IPS-NIHi7 (cell line): ENCODE measurements around the gene FAM163B.

Experiments
- DNase-seq: peaks from one replicate; pipeline ENCODE4 v3.0.0; 2012; ENCODE audit warnings: mixed read lengths; ENCODE audit errors: extremely low spot score

FAM163B gene

DNA sequence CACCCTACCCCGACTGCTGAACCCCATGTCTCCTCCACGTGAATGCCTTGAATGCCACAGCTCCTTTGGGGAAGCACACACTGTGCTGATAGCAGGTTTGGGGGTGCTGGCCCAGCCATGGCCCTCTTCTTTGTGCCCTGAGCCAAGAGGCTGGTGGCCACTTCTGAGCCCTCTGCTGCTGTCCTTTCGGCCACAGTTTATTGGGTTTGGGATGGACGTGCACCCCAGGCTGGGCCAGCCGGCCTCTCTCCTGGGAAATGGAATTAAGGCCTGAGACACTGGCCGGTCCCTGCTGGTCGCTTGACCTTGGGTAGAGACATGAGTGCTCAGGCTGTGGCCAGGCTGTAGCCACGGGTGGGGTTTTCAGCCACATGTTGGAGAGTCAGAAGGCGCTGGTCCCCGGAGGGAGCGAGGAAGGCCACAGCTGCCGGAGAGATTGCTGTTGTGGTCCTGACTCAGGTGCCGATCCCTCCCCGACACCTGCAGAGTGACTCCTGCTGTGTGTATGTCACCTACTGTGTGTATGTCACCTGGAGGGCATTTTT lies 26.6 kb downstream of the FAM163B start:
- DNase-seq: no peak

DNA sequence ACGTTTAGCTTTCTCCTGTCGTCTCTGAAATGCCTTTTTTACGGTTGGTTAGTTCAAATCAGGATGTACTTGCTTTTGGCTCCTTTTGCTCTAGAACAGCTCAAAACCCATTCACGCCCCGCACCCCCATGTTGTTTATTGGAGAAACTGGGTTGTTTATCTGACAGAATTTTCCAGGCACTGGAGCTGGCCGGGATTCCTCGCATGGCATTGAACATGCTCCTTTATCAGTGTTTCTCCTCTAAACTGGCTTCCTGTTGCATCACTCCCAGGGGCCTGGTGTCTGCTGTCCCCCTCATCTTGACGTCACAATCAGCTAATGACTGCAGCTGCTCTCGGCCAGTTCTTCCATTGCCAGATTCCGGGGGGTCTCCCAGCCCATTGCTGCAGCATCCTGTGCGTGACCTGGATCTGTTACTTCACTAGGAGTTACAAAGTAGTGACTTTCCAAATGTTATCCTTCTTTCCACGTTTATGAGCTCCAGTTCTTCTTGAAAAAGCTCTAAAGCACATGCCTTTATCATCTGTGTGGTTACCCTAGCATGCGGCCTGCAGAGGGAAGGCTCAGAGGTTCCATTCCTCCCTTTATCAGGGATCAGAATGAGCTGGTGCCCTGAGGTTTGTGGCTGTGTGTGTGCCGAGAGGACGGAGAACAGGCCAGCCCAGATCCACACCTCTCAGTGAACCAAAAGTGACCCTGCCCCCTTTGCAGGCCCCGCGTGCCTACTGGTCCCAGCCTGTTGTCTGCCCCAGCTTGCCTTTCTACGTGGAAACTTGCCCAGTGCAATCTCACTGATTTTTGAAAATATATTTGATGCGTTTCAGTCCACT lies 27.5 kb downstream of the FAM163B start:
- DNase-seq: no peak

DNA sequence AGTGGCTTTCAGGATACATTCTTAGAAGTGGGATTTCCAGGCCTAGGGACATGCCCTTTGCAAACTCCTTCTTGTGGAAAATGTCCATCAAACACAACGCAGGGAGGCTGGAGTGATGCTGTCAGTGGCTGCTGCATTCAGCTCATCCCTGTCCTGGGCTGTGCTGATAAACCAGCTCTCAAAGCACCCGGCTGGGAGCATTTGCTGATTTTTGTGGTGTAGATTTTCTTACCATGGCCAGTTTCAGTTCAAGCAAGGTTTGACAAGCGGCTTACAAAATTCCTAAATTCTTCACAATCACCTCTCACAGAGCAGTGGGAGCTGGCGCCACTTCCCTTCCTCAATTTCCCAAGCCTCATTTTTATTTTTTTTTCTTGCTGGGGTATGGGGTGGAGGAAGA lies 28.2 kb downstream of the FAM163B start:
- DNase-seq: no peak

- DNase-seq: no peak
Measured at GRCh38 chr9:133580419-133580738, 28.8 kb downstream of the FAM163B start.

GRCh38 chr9:133579601-133580418 lies 29.4 kb downstream of the FAM163B start:
- DNase-seq: no peak

- no peak for DNase-seq
Measured at GRCh38 chr9:133578524-133579441, 30.4 kb downstream of the FAM163B start.

- DNase-seq: no peak
Measured at GRCh38 chr9:133577737-133578112, 31.5 kb downstream of the FAM163B start.

- no peak for DNase-seq
Measured at GRCh38 chr9:133576875-133577736, 32.1 kb downstream of the FAM163B start.

DNA sequence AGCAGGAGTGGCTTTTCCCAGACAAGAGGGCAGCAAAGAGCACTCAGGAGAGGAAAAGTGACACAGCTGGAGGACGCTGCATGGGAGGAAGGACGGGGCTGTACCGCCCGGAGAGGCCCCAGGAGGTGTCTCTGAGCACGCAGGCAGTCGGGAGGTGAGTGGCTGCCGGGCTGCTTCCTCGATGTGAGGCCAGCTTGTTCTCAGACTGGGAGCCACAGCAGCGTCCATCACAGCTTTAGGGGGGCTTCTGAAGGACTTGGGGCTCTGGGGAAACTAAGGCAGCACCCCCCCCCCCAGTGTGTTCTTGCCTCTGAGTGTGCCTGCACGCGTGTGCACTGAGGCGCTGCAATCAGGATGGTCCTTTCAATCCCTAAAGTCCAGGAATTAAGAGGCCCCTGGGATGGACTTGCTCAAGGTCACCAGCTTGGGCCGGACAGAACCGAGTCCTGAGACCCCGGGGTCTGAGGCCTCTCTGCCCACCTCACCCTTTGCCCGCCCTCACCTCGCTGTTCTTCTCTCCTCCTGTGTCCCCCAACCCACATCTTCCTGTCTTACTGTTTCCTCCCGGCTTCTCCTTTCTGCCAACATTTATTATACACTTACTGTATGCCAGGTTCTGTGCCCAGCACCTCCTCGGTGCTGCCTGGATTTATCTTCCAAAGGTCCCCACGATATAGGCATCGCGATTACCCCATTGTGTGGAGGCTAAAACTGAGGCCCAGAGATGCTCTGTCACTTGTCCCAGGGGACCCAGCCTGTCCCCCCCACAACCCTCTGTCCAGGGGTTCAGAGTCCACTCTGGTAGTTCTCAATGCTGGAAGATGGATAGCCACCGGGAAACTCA lies 32.9 kb downstream of the FAM163B start:
- DNase-seq: no peak

- DNase-seq: no peak
Measured at GRCh38 chr9:133575186-133576030, 33.8 kb downstream of the FAM163B start.

DNA sequence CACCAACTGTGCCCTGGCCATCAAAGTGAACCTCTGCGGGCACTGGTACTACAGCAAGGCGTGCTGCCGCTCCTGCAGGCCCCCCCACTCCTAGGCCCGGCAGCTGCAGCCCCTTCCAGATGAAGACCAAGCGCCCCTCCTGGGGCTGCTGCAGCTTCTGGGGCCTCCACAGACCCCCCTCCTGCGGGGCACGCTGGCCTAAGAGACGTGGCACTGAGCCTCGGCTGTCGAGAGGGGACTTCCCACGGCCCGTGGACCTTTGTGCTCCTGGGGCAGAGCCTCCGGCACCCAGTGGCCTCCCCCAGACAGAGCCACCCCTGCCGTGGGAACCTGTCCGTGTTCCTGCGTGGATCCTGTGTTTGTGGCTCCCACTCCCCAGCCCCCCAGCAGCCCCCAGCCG lies 34.4 kb downstream of the FAM163B start:
- DNase-seq: no peak

DNA sequence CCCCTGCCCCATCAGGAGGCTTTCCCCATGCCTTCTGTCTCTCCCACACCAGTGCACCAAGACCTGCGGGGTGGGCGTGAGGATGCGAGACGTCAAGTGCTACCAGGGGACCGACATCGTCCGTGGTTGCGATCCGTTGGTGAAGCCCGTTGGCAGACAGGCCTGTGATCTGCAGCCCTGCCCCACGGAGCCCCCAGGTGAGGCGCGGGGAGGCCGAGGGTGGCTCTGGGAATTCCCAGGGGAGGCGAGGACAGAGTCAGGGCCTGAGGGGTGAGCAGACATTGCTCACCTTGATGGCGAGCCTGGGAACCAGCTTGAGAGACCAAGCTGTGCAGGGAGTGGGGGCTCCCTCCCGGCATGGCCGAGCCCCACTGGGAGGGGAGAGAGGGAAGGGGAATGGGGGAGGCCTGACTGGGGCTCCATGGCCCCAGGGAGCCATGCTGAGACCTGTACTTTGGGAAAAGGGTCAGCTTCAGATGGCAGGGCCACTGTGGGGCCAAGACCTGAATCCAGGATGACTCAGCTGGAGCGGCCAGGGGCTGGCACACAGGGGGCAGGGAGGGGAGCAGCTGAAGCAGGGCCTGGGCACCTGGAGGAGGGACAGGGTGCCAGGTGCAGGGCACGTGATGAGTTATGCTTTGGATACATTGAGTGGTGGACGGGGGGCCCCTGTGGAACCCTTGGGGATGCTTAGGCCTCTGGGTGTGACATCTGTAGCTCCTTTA lies 35.2 kb downstream of the FAM163B start:
- DNase-seq: no peak

DNA sequence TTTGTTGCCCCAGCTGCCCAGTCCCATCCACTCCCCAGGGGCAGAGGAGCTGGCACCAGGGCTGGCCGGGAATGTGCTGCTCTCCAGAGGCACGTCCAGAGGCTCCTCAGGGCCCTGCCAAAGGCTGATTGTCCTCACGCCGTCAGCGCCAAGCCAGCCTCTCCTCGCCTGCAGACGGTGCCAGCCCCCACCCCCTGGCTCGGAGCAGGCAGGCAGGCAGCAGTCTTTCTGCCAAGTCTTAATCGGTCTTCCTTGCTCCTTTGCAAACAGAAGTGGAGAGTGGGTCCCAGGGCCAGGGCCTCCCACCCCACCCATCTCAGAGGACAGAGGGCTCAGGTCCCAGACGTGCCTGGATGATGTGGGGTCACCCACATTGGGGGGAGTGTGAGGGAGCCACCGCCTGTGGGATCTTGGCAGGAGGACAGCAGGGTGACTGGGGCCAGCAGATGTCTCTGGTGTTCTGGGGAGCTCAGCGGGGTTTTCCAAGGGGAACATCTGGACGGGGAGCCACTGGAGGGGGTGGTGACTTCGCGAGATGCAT lies 36.3 kb downstream of the FAM163B start:
- DNase-seq: no peak

DNA sequence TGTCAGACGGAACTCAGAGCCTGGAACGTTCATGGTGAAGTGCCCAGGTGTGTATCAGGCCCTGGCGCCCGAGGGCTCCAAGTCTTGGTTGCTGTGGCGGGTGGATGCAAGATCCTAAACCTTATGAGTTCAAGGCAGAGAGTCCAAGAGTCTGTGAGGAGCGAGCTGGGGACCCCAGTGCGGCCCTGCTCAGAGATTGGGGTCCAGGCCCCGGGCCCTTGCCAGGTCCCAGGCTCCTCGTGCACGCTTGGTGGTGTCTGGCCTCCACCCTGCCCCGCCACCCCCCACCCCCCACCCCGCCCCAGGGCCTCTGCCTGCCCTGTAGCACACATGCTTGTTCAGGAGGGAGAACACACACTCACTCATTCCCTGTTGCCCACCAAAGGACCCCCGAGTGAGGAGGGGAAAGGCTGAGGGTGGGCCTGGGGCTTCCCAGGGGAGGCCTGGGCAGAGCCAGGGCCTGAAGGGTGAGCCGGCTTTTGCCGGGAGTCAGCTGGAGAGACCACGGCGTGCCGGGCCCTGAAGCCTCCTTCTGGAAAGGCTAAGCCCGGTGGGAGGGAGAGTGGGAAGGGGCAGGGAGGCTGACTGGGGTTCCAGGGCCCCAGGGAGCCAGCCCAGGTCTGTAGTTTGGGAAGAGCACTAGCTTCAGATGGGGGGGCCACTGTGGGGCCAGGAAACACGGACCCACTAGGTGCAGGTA lies 37.1 kb downstream of the FAM163B start:
- DNase-seq: no peak

- DNase-seq: no peak
Measured at GRCh38 chr9:133571391-133571890, 37.7 kb downstream of the FAM163B start.

- DNase-seq: no peak
Measured at GRCh38 chr9:133570691-133571080, 38.5 kb downstream of the FAM163B start.
